Tibial nerve (tissue), 4 donors: Measurements from ENCODE around the gene CMC2. TPM values are rescaled to one million over a fixed set of nuclear protein-coding genes. Genes with fewer than 3 reads are reported as not detected.

Experiments
- DNase-seq, 2 donors: peaks; one replicate each; pipeline ENCODE4 v3.0.0-alpha.2; 2019; ENCODE audit warnings: low spot score in 2 of 2
- H3K27ac ChIP-seq, 4 donors: fragments of 200-600 bp; sonication (generic) in 3 of 4; one replicate each; pipeline ENCODE4 v1.5.1; 2017 to 2019; ENCODE audit warnings: mild to moderate bottlenecking in 1 of 4
- H3K27me3 ChIP-seq, 2 donors: fragments of 200-600 bp; sonication (generic) in 1 of 2; one replicate each; pipeline versions ENCODE4 v1.5.1 to v1.6.0; 2017 to 2019
- H3K36me3 ChIP-seq, 3 donors: fragments of 200-600 bp; sonication (generic); one replicate each; pipeline ENCODE4 v1.5.1; 2018 to 2019
- H3K4me1 ChIP-seq, 4 donors: fragments of 200-600 bp; sonication (generic) in 3 of 4; one replicate each; pipeline ENCODE4 v1.5.1; 2017 to 2019
- H3K4me3 ChIP-seq, 4 donors: fragments of 200-600 bp; sonication (generic) in 3 of 4; one replicate each; pipeline ENCODE4 v1.5.1; 2017 to 2019; ENCODE audit warnings: mild to moderate bottlenecking in 1 of 4, moderate library complexity in 1 of 4
- H3K9me3 ChIP-seq, 4 donors: fragments of 200-600 bp; sonication (generic) in 3 of 4; one replicate each; pipeline ENCODE4 v1.5.1; 2017 to 2019
- EP300 ChIP-seq, 2 donors: sonication (generic); formaldehyde crosslinking; IDR thresholded peaks; one replicate each; pipeline ENCODE4 v1.6.1; 2017; ENCODE audit warnings: antibody characterized with exemption in 2 of 2, mild to moderate bottlenecking in 1 of 2
- POLR2A ChIP-seq, 2 donors: fragments of 450-650 bp; IDR thresholded peaks; one replicate each; pipeline ENCODE4 v1.6.1; 2017; ENCODE audit warnings: antibody characterized with exemption in 2 of 2, mild to moderate bottlenecking in 2 of 2, moderate library complexity in 2 of 2
- WGBS, 2 donors: methylation state at CpG; one replicate each; pipeline ENCODE4 v1.1.5; 2018; 5-methylcytosine and 5-hydroxymethylcytosine counted together
- total RNA-seq, 4 donors: library from RNA; depleted of rRNA; stranded (reverse); fragments of >200 nt; gene quantifications; one replicate each; pipeline ENCODE4 v1.1.0, GENCODE V29; 2016
- TF ChIP-seq, protein P1 (sequence below), 5 experiments: fragments of 200-600 bp in 3 of 5; fragments of 450-650 bp in 2 of 5; sonication (generic) in 3 of 5; IDR thresholded peaks; one replicate each; pipeline ENCODE4 v1.5.1; 2016 to 2019; ENCODE audit warnings: antibody characterized with exemption in 5 of 5, mild to moderate bottlenecking in 3 of 5, moderate library complexity in 2 of 5

The CMC2 gene
- total RNA-seq, 4 donors from 2014 or later: 20.0 to 38.7 (median 35.2) TPM

DNA sequence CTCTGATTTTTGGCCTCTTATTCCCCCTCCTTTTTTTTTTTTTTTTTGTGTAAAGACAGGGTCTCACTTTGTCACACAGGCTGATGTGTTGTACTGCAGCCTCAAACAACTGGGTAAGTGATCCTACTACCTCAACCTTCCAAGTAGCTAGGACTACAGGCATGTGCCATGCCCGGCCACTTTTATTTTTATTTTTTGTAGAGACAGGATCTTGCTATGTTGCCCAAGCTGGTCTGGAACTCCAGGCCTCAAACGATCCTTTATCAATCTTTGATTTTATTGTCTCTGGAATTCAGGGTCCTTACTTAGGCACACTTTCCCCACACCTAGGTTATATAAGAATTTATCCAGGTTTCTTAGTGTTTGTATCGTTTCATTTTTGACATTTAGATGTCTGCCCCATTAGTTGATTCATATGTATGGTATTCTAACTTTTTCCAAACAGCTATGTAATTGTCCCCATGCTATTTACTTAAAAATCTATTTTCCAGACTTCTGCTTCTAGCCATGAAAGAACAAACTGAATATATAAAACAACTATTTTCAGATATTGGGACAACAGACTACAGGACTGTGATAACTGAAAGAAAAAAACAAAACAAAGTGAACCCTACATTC is 13.9 kb downstream of the CMC2 start:
- WGBS, 2 donors: 47 to 53% methylated on average over 3 of the region's 3 CpGs
- Histone ChIP-seq H3K27ac (peak overlapping the region in 2 of 4 donors; percentile 41 to 77), H3K4me3 (no peak overlapping the region)

GRCh38 chr16:80991792-80992430 is 14.8 kb downstream of the CMC2 start:
- 63 to 64% methylated on average over 6 of the region's 6 CpGs for WGBS, 2 donors
- no peak for DNase-seq
- peaks cover 0 to 3% (median 0%) of the 10 kb centered on the region in 4 donors for H3K4me1 ChIP-seq
- H3K9me3 ChIP-seq: no peaks in the 10 kb centered on the region
- no peak overlapping the region for H3K27ac ChIP-seq
- no peaks in the 10 kb centered on the region for H3K36me3 ChIP-seq
- H3K4me3 ChIP-seq: no peak overlapping the region
- TF ChIP-seq, protein P1, sequence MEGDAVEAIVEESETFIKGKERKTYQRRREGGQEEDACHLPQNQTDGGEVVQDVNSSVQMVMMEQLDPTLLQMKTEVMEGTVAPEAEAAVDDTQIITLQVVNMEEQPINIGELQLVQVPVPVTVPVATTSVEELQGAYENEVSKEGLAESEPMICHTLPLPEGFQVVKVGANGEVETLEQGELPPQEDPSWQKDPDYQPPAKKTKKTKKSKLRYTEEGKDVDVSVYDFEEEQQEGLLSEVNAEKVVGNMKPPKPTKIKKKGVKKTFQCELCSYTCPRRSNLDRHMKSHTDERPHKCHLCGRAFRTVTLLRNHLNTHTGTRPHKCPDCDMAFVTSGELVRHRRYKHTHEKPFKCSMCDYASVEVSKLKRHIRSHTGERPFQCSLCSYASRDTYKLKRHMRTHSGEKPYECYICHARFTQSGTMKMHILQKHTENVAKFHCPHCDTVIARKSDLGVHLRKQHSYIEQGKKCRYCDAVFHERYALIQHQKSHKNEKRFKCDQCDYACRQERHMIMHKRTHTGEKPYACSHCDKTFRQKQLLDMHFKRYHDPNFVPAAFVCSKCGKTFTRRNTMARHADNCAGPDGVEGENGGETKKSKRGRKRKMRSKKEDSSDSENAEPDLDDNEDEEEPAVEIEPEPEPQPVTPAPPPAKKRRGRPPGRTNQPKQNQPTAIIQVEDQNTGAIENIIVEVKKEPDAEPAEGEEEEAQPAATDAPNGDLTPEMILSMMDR (IDR thresholded peaks at IDR 0.05): no peak
- no peaks in the 10 kb centered on the region for H3K27me3 ChIP-seq

More for the DNA sequence above, 13.9 kb downstream of the CMC2 start:
- H3K9me3 ChIP-seq: no peaks in the 10 kb centered on the region
- H3K4me1 ChIP-seq: peaks cover 0 to 12% (median 1%) of the 10 kb centered on the region in 4 donors
- no peak for DNase-seq
- H3K36me3 ChIP-seq: no peaks in the 10 kb centered on the region
- no peaks in the 10 kb centered on the region for H3K27me3 ChIP-seq
- TF ChIP-seq POLR2A (IDR thresholded peaks at IDR 0.05): no peak
- TF ChIP-seq, protein P1 (IDR thresholded peaks at IDR 0.05): no peak
- no peak for TF ChIP-seq EP300 (IDR thresholded peaks at IDR 0.05)

DNA sequence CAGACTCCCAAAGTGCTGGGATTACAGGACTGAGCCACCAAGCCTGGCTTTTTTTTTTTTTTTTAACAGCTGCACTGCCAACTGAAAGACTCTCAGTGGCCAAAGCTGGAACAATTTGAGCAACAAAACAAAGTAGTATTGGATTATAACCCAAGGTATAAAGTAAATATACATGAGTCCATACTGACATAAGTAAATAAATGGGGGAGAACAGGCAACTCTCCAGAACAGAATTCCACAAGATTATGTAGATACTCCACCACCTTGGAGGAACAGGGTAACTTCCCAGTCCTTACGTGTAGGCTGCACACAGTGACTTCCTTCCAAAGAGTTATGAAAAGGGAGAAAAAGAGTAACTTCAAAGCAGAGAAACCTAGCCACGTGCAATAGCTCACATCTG is 15.7 kb downstream of the CMC2 start:
- TF ChIP-seq, protein P1 (IDR thresholded peaks at IDR 0.05): no peak
- TF ChIP-seq POLR2A (IDR thresholded peaks at IDR 0.05) (no peak), EP300 (IDR thresholded peaks at IDR 0.05) (no peak)
- H3K27ac ChIP-seq: no peak overlapping the region
- H3K9me3 ChIP-seq: no peaks in the 10 kb centered on the region
- no peak for DNase-seq
- H3K4me1 ChIP-seq: no peaks in the 10 kb centered on the region
- H3K4me3 ChIP-seq: no peak overlapping the region
- 94 to 98% methylated on average over 2 of the region's 2 CpGs for WGBS, 2 donors
- no peaks in the 10 kb centered on the region for H3K36me3 ChIP-seq
- H3K27me3 ChIP-seq: no peaks in the 10 kb centered on the region

DNA sequence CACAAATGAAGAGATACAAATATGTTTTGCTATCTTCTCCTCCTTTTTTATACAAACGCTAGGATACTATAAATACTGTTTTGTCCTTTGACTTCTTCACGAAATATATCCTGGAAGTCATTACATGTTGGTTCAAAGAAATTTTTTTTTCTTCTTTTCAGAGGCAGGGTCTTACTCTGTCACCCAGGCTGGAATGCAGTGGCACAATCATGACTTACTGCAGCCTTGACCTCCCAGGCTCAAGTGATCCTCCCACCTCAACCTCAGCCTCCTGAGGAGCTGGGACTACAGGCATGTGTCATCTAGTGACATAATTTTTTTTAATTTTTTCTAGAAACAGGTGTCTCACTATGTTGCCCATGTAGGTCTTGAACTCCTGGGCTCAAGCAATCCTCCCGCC is 16.1 kb downstream of the CMC2 start:
- Histone ChIP-seq H3K9me3 (no peaks in the 10 kb centered on the region), H3K27me3 (no peaks in the 10 kb centered on the region), H3K4me1 (no peaks in the 10 kb centered on the region), H3K27ac (no peak overlapping the region), H3K4me3 (no peak overlapping the region), H3K36me3 (no peaks in the 10 kb centered on the region)
- DNase-seq: no peak
- TF ChIP-seq EP300 (IDR thresholded peaks at IDR 0.05): no peak
- 86 to 89% methylated on average over 3 of the region's 3 CpGs for WGBS, 2 donors

- Histone ChIP-seq H3K9me3 (no peaks in the 10 kb centered on the region), H3K27ac (no peak overlapping the region), H3K27me3 (no peaks in the 10 kb centered on the region), H3K36me3 (no peaks in the 10 kb centered on the region), H3K4me1 (no peaks in the 10 kb centered on the region), H3K4me3 (no peak overlapping the region)
- TF ChIP-seq EP300 (IDR thresholded peaks at IDR 0.05): no peak
- TF ChIP-seq, protein P1 (IDR thresholded peaks at IDR 0.05): no peak
- no peak for TF ChIP-seq POLR2A (IDR thresholded peaks at IDR 0.05)
- DNase-seq: no peak
- WGBS, 2 donors: 49 to 50% methylated on average over 2 of the region's 2 CpGs
Observed at GRCh38 chr16:80989801-80990200, 16.9 kb downstream of the CMC2 start.
